Neural cell (in vitro differentiated cells): ENCODE measurements around the gene SLC25A45.
A peak's percentile ranks its signal among the peaks of the same experiment; 100 is the strongest.

Source experiments
- CTCF ChIP-seq: fragments of 450-650 bp; IDR thresholded peaks from 2 replicates; pipeline ENCODE4 v1.5.1; 2014; ENCODE audit warnings: antibody characterized with exemption, mild to moderate bottlenecking, moderate library complexity; ENCODE audit not compliant: poor library complexity, severe bottlenecking
- POLR2AphosphoS5 ChIP-seq: IDR thresholded peaks from 2 replicates; pipeline ENCODE4 v1.6.1; 2012
- SMC3 ChIP-seq: fragments of 450-650 bp; conservative IDR thresholded peaks from 2 replicates; pipeline ENCODE4 v1.6.1; 2014; ENCODE audit warnings: antibody characterized with exemption, mild to moderate bottlenecking, moderate library complexity; ENCODE audit not compliant: poor library complexity

GRCh38 chr11:65352783-65353182 is 29.7 kb downstream of the SLC25A45 start:
- TF ChIP-seq CTCF, result peak; percentile 52
- no peak for TF ChIP-seq POLR2AphosphoS5
- peak; percentile 44 for TF ChIP-seq SMC3
